H1 (cell line): ENCODE results near the gene PCDHGA1.

Source experiments
- EP300 ChIP-seq, 2 experiments: IDR thresholded peaks; 1 replicate in 1 of 2; 2 replicates in 1 of 2; pipeline ENCODE4 v1.6.1; 2011 to 2012; ENCODE audit warnings: low read depth in 2 of 2, low read length in 2 of 2, mild to moderate bottlenecking in 2 of 2, borderline replicate concordance in 1 of 2, inconsistent platforms in 1 of 2, moderate library complexity in 1 of 2
- EZH2 ChIP-seq: fragments of 200-600 bp; sonication (generic); IDR thresholded peaks from 2 replicates; pipeline ENCODE4 v1.7.1; 2012; ENCODE audit warnings: low read depth, mild to moderate bottlenecking, moderate library complexity, low read length, inconsistent platforms; ENCODE audit not compliant: severe bottlenecking
- JUND ChIP-seq: IDR thresholded peaks from 2 replicates; pipeline ENCODE4 v1.6.1; 2011; ENCODE audit warnings: mild to moderate bottlenecking, improper control_type of control experiment, low read length
- POLR2A ChIP-seq, 2 experiments: IDR thresholded peaks; 1 replicate in 1 of 2; 2 replicates in 1 of 2; pipeline ENCODE4 v1.6.1; 2011; ENCODE audit warnings: low read depth in 2 of 2, low read length in 2 of 2, mild to moderate bottlenecking in 2 of 2; ENCODE audit errors: control extremely low read depth in 1 of 2
- RFX5 ChIP-seq: IDR thresholded peaks from 2 replicates; pipeline ENCODE4 v1.6.1; 2011; ENCODE audit warnings: low read depth, low read length, improper control_type of control experiment, borderline replicate concordance
- SP1 ChIP-seq: IDR thresholded peaks from 2 replicates; pipeline ENCODE4 v1.6.1; 2011; ENCODE audit warnings: low read depth, low read length
- TAF1 ChIP-seq: IDR thresholded peaks from 2 replicates; pipeline ENCODE4 v1.6.1; 2011; ENCODE audit warnings: mild to moderate bottlenecking, low read depth, low read length
- TF ChIP-seq, protein P1 (sequence below), 3 experiments: IDR thresholded peaks; 1 replicate in 2 of 3; 2 replicates in 1 of 3; pipeline versions ENCODE4 v1.5.1 to v1.6.1; 2011; ENCODE audit warnings: low read length in 3 of 3, mild to moderate bottlenecking in 3 of 3, inconsistent platforms in 2 of 3, low read depth in 1 of 3, moderate library complexity in 1 of 3; ENCODE audit not compliant: insufficient read depth in 1 of 3; ENCODE audit errors: control extremely low read depth in 1 of 3
- TF ChIP-seq, protein P2 (sequence below): IDR thresholded peaks from 2 replicates; pipeline ENCODE4 v1.6.1; 2011; ENCODE audit warnings: low read depth, mild to moderate bottlenecking, low read length; ENCODE audit not compliant: insufficient read depth

DNA sequence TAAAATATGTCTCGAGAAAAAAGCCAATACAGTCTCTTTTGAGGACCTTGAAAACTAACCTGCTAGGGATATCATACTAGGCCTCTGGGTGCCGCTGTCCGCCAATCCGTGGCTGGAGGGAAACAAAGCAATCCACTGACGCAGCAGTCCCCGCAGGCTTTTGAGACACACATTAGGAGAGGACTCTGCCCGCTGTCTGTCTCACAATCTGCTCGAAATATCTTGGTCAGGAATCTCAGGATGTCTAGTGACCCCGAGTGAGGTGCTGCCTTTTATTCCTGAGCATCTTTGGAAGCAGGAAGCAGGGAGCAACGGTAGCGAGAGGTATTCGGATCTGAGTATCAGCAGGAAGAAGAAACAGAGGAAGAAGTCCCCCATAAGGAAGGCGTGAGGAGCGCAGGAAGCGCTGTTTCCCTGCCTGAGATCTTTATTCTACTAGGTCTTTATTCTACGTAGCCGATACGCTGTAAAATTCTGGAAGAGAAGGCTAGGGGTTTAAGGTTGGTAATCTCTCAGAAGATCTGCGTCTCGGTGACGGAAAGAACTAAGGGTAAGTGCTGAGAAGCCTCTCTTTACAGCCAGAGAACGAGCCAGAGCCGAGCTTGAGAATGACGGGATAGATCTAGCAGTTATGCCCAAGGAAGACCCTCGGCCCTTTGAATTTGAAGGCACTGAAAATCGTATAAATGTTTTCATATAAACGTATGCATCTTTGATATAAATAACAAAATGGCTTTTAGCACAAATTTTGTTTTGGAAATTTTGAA lies 4.0 kb upstream of the PCDHGA1 start:
- TF ChIP-seq TAF1 (peak; percentile 61), EZH2 (no peak), SP1 (no peak), POLR2A (IDR thresholded peaks at IDR 0.05; ENCODE audit: control extremely low read depth in 1 of 2, low read depth in 2 of 2, low read length in 2 of 2) (peak in 1 of 2 experiments; percentile 56; a peak in 1 of 3 replicates), JUND (no peak), EP300 (IDR thresholded peaks at IDR 0.05; ENCODE audit: borderline replicate concordance in 1 of 2, low read depth in 2 of 2, low read length in 2 of 2) (no peak), RFX5 (no peak)
- TF ChIP-seq, protein P1, sequence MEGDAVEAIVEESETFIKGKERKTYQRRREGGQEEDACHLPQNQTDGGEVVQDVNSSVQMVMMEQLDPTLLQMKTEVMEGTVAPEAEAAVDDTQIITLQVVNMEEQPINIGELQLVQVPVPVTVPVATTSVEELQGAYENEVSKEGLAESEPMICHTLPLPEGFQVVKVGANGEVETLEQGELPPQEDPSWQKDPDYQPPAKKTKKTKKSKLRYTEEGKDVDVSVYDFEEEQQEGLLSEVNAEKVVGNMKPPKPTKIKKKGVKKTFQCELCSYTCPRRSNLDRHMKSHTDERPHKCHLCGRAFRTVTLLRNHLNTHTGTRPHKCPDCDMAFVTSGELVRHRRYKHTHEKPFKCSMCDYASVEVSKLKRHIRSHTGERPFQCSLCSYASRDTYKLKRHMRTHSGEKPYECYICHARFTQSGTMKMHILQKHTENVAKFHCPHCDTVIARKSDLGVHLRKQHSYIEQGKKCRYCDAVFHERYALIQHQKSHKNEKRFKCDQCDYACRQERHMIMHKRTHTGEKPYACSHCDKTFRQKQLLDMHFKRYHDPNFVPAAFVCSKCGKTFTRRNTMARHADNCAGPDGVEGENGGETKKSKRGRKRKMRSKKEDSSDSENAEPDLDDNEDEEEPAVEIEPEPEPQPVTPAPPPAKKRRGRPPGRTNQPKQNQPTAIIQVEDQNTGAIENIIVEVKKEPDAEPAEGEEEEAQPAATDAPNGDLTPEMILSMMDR (IDR thresholded peaks at IDR 0.05; ENCODE audit: control extremely low read depth in 1 of 3, insufficient read depth in 1 of 3, low read depth in 1 of 3, low read length in 3 of 3): peak; percentile 58 to 74 (median 71)
- TF ChIP-seq, protein P2, sequence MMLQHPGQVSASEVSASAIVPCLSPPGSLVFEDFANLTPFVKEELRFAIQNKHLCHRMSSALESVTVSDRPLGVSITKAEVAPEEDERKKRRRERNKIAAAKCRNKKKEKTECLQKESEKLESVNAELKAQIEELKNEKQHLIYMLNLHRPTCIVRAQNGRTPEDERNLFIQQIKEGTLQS: no peak
